Bronchial epithelial cell (primary cell): Measurements from ENCODE around the gene OSBP2. TPM values are rescaled to one million over a fixed set of nuclear protein-coding genes. Genes with fewer than 3 reads are reported as not detected.

ENCODE experiments used
- DNase-seq: peaks from one replicate; pipeline ENCODE4 v3.0.0-alpha.2; 2010; ENCODE audit warnings: low read depth
- FAIRE-seq: peaks from 2 replicates; lab custom pipeline; 2011; peaks lifted over from hg19 to GRCh38; lab: Jason Lieb, UNC
- H3K27me3 ChIP-seq: 2 replicates; pipeline ENCODE4 v1.5.1; 2011; ENCODE audit warnings: low read length; ENCODE audit not compliant: control insufficient read depth, insufficient read depth
- H3K36me3 ChIP-seq: 2 replicates; pipeline ENCODE4 v1.5.1; 2011; ENCODE audit warnings: low read length; ENCODE audit not compliant: control insufficient read depth, insufficient read depth
- H3K4me3 ChIP-seq: 2 replicates; pipeline ENCODE4 v1.5.1; 2011; ENCODE audit warnings: mild to moderate bottlenecking, low read depth, low read length, control low read depth
- total RNA-seq: library from RNA; depleted of rRNA; stranded (reverse); fragments of >200 nt; gene quantifications from 2 replicates; pipeline ENCODE4 v1.2.1, GENCODE V29; 2014
- TF ChIP-seq, protein P1 (sequence below): IDR thresholded peaks from 2 replicates; pipeline ENCODE4 v1.5.1; 2011; ENCODE audit warnings: mild to moderate bottlenecking, moderate library complexity, low read length, control low read depth, inconsistent platforms; ENCODE audit not compliant: insufficient read depth, severe bottlenecking

OSBP2 gene
- total RNA-seq, 1 donor from 2014 or later: 23.4 TPM

DNA sequence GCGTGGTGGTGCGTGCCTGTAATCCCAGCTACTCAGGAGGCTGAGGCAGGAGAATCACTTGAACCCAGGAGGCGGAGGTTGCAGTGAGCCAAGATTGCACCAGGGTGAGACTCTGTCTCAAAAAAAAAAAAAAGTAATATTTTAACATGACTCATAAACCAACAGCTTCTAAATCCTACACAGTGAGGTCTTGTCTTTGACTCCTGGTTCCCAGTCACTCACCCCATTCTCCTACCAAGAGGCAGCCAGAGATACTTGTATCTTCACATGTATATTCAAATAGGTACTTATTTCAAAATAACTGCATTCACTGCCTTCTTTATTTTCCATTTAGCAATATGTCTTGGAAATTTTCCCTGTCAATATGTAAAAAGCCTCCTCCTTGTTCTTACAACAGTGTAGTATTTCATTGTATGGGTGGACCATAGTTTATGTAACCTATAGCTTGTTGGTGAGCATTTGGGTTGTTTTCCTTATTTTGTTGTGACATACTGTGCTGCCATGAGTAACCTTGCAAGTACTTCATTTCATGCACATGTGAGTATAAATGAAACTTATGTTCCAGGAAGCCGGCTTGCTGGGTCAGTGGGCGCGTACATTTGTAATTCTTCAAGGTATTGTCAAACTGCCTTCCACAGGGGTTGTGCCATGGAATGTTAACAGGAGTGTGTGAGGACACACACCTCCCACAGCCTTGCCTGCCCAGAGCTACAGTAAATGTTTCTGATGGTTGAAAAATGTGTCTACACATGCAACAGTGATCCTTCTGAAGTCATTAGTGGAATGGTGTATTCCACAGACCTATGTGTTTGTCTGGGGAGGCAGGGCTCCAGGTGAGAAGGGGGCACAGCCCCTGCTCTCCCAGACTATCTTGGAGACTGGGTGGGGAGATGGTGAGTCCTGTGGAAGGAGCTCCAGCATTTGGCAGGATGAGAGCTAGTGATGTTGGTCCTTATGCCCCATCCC is 47.9 kb downstream of the OSBP2 start:
- no peak for FAIRE-seq

DNA sequence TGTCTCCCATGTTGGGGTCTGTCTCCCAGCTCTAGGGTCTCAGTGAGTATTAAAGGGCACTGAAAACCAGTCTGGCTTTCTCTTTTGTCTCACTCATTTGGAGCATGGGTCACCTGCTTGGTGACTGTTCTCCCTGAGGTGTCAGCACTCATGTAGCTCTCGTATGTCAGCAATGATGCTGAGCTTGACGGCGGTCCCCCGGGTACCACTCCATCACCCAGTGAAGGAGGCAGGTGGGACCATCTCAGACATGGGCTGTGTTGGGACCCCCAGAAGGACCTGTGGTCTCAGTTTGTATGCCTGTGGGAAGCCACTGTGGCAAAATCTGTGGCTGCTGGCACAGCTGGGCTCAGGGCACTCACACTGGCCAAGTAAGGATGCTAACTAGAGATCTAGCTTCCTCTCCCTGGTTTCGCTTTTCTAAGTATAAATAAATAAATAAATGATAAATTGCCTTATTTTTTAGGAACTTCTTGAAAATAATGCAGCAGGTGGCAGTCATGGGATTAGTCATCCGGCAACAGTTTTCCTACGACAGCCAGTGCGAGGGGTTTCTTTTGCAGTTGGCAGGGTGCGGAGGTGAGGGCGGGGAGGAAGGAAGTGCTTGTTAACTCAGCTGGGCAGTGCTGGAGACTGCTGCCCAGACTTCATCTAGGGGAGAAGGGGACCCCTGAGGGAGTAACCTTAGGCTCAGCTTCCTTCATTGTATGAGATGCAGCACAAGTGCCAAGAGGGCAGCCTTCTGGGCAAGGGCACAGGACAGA is 48.8 kb downstream of the OSBP2 start:
- no peaks in the 10 kb centered on the region for H3K27me3 ChIP-seq
- no peak overlapping the region for H3K4me3 ChIP-seq
- FAIRE-seq: no peak
- TF ChIP-seq, protein P1, sequence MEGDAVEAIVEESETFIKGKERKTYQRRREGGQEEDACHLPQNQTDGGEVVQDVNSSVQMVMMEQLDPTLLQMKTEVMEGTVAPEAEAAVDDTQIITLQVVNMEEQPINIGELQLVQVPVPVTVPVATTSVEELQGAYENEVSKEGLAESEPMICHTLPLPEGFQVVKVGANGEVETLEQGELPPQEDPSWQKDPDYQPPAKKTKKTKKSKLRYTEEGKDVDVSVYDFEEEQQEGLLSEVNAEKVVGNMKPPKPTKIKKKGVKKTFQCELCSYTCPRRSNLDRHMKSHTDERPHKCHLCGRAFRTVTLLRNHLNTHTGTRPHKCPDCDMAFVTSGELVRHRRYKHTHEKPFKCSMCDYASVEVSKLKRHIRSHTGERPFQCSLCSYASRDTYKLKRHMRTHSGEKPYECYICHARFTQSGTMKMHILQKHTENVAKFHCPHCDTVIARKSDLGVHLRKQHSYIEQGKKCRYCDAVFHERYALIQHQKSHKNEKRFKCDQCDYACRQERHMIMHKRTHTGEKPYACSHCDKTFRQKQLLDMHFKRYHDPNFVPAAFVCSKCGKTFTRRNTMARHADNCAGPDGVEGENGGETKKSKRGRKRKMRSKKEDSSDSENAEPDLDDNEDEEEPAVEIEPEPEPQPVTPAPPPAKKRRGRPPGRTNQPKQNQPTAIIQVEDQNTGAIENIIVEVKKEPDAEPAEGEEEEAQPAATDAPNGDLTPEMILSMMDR: no peak
- DNase-seq: no peak
- no peaks in the 10 kb centered on the region for H3K36me3 ChIP-seq

More for the DNA sequence above, 47.9 kb downstream of the OSBP2 start:
- TF ChIP-seq, protein P1: no peak
- no peaks in the 10 kb centered on the region for H3K27me3 ChIP-seq
- no peak for DNase-seq
- H3K36me3 ChIP-seq: no peaks in the 10 kb centered on the region
- no peak overlapping the region for H3K4me3 ChIP-seq

DNA sequence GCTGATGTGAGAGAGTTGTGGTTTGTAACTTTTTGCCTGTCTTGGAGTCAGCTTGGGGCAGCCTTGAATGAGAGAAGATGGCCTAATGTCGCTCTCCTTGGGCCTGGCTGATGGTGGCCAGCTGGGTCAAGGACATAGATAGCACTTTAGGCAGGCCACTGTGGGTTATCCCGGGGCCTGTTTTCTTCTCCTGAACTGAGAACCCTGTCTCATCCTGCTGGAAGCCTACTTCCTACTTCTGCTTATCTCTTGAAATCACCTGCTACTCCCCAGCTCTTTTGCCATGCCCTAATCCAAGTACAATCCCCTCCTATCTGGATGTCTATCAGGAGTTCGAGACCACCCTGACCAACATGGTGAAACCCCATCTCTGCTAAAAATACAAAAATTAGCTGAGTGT is 49.5 kb downstream of the OSBP2 start:
- DNase-seq: no peak
- H3K27me3 ChIP-seq: no peaks in the 10 kb centered on the region
- H3K4me3 ChIP-seq: no peak overlapping the region
- H3K36me3 ChIP-seq: no peaks in the 10 kb centered on the region
- no peak for FAIRE-seq
- TF ChIP-seq, protein P1: no peak

DNA sequence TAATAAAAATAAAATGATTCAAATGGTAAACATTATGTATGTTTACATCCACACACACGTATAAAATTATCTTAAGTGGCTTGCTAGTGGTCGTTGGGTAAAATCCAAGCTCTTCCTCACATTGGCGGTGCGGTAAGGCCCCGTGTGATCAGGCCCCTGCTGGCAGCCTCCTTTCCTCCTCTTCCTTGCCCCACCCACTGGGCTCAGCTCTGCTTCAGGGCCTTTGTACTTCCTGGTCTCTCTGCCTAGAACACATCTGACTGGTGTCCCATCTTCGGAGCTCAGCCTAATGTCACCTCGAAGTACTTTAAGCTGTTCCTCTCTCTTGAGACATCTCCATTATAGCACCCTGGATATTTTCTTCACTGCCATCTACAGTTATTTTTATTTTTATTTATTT is 52.8 kb downstream of the OSBP2 start:
- TF ChIP-seq, protein P1: no peak
- FAIRE-seq: no peak

DNA sequence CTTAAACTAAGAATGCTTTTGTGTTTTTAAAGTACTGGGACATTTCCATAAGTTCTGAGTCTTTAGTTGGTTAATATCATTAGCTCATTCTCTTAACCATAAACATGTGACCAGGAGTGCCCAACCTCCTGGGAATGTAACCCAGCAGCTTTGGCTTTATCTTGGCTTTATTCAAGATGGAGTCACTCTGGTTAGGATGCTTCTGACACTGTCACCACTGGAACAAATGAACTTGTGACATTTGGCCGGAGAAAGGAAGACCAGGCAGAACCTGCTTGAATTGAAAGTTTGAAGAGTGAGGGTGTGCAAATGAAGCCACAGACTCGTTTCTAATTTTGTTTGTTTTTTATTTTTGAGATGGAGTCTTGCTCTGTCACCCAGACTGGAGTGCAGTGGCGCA is 54.6 kb downstream of the OSBP2 start:
- DNase-seq (no peak), FAIRE-seq (no peak)

More for the DNA sequence above, 52.8 kb downstream of the OSBP2 start:
- H3K4me3 ChIP-seq: no peak overlapping the region
- no peaks in the 10 kb centered on the region for H3K27me3 ChIP-seq
- DNase-seq: no peak
- H3K36me3 ChIP-seq: no peaks in the 10 kb centered on the region

More for the DNA sequence above, 54.6 kb downstream of the OSBP2 start:
- no peak overlapping the region for H3K4me3 ChIP-seq
- no peaks in the 10 kb centered on the region for H3K27me3 ChIP-seq
- H3K36me3 ChIP-seq: no peaks in the 10 kb centered on the region
- TF ChIP-seq, protein P1: no peak
